ENCODE data around the gene STXBP3. TPM values are rescaled to one million over a fixed set of nuclear protein-coding genes. Genes with fewer than 3 reads are reported as not detected.

STXBP3 gene
- total and polyA plus RNA-seq, 5 donors = 25.5 to 32.4 (median 28.8) TPM

GRCh38 chr1:108808438-108808837, 62.0 kb downstream of the STXBP3 start:
- intact Hi-C loops (cut with DNase I) = no loop called here
- Histone ChIP-seq H3K4me1 (ENCODE audit: control insufficient read depth, insufficient read depth, low read length) (no peaks in the 10 kb centered on the region), H3K27ac (ENCODE audit: low read length) (no peak overlapping the region), H3K9me3 (ENCODE audit: control insufficient read depth, low read length) (no peaks in the 10 kb centered on the region), H3K27me3 (ENCODE audit: control insufficient read depth, insufficient read depth) (no peaks in the 10 kb centered on the region), H3K4me3 (ENCODE audit: low read length) (no peak overlapping the region)
- WGBS = 93% methylated on average over 4 of the region's 4 CpGs
- DNase-seq = no peak
- no peak for ATAC-seq

- no peak overlapping the region for H3K27ac ChIP-seq (ENCODE audit: low read length)
Measured at GRCh38 chr1:108811611-108812010, 65.1 kb downstream of the STXBP3 start.

GRCh38 chr1:108813326-108813725, 66.9 kb downstream of the STXBP3 start:
- H3K9me3 ChIP-seq (ENCODE audit: control insufficient read depth, low read length) = no peaks in the 10 kb centered on the region
- no peak overlapping the region for H3K27ac ChIP-seq (ENCODE audit: low read length)
- no peaks in the 10 kb centered on the region for H3K4me1 ChIP-seq (ENCODE audit: control insufficient read depth, insufficient read depth, low read length)
- no peak overlapping the region for H3K4me3 ChIP-seq (ENCODE audit: low read length)
- 89% methylated on average over 2 of the region's 2 CpGs for WGBS
- intact Hi-C loops (cut with DNase I) = no loop called here
- no peaks in the 10 kb centered on the region for H3K27me3 ChIP-seq (ENCODE audit: control insufficient read depth, insufficient read depth)
- no peak for DNase-seq
- ATAC-seq = no peak

More at GRCh38 chr1:108811611-108812010, 65.1 kb downstream of the STXBP3 start:
- whole genome bisulfite sequencing = 95% methylated on average over 3 of the region's 3 CpGs
- no peak overlapping the region for H3K4me3 ChIP-seq (ENCODE audit: low read length)
- ATAC-seq = no peak
- DNase-seq = no peak
- H3K27me3 ChIP-seq (ENCODE audit: control insufficient read depth, insufficient read depth) = no peaks in the 10 kb centered on the region
- no peaks in the 10 kb centered on the region for H3K9me3 ChIP-seq (ENCODE audit: control insufficient read depth, low read length)
- no peaks in the 10 kb centered on the region for H3K4me1 ChIP-seq (ENCODE audit: control insufficient read depth, insufficient read depth, low read length)
- intact Hi-C loops (cut with DNase I) = no loop called here

- Histone ChIP-seq H3K27me3 (ENCODE audit: control insufficient read depth, insufficient read depth) (no peaks in the 10 kb centered on the region), H3K4me3 (ENCODE audit: low read length) (no peak overlapping the region), H3K27ac (ENCODE audit: low read length) (no peak overlapping the region), H3K4me1 (ENCODE audit: control insufficient read depth, insufficient read depth, low read length) (no peaks in the 10 kb centered on the region), H3K9me3 (ENCODE audit: control insufficient read depth, low read length) (no peaks in the 10 kb centered on the region)
- DNase-seq (no peak), ATAC-seq (peak in 1 of 2 donors; percentile 54)
- WGBS = 57% methylated on average over 4 of the region's 4 CpGs
- intact Hi-C loops (cut with DNase I) = no loop called here
Measured at GRCh38 chr1:108814343-108815125, 68.1 kb downstream of the STXBP3 start.

- H3K4me3 ChIP-seq (ENCODE audit: low read length) = no peak overlapping the region
- intact Hi-C loops (cut with DNase I) = no loop called here
- H3K27ac ChIP-seq (ENCODE audit: low read length) = no peak overlapping the region
- no peaks in the 10 kb centered on the region for H3K4me1 ChIP-seq (ENCODE audit: control insufficient read depth, insufficient read depth, low read length)
- DNase-seq (no peak), ATAC-seq (no peak)
- no peaks in the 10 kb centered on the region for H3K27me3 ChIP-seq (ENCODE audit: control insufficient read depth, insufficient read depth)
- H3K9me3 ChIP-seq (ENCODE audit: control insufficient read depth, low read length) = no peaks in the 10 kb centered on the region
Measured at GRCh38 chr1:108815566-108815965, 69.1 kb downstream of the STXBP3 start.

- WGBS = 19% methylated on average over 12 of the region's 12 CpGs
- peak overlapping the region; percentile 95 for H3K27ac ChIP-seq (ENCODE audit: low read length)
- no peaks in the 10 kb centered on the region for H3K9me3 ChIP-seq (ENCODE audit: control insufficient read depth, low read length)
- intact Hi-C loops (cut with DNase I) = no loop called here
- peak overlapping the region; percentile 28 for H3K4me3 ChIP-seq (ENCODE audit: low read length)
- peak; percentile 75 to 86 (median 85) for DNase-seq
- no peaks in the 10 kb centered on the region for H3K4me1 ChIP-seq (ENCODE audit: control insufficient read depth, insufficient read depth, low read length)
- no peaks in the 10 kb centered on the region for H3K27me3 ChIP-seq (ENCODE audit: control insufficient read depth, insufficient read depth)
- ATAC-seq = peak; percentile 85 to 93
Measured at GRCh38 chr1:108816049-108816893, 69.8 kb downstream of the STXBP3 start.

GRCh38 chr1:108817016-108817415, 70.5 kb downstream of the STXBP3 start:
- H3K4me3 ChIP-seq (ENCODE audit: low read length) = no peak overlapping the region
- peak in 2 of 3 donors; percentile 24 to 51 for DNase-seq

GRCh38 chr1:108817811-108818210, 71.3 kb downstream of the STXBP3 start:
- Histone ChIP-seq H3K4me1 (ENCODE audit: control insufficient read depth, insufficient read depth, low read length) (no peaks in the 10 kb centered on the region), H3K4me3 (ENCODE audit: low read length) (no peak overlapping the region), H3K27me3 (ENCODE audit: control insufficient read depth, insufficient read depth) (no peaks in the 10 kb centered on the region), H3K9me3 (ENCODE audit: control insufficient read depth, low read length) (no peaks in the 10 kb centered on the region), H3K27ac (ENCODE audit: low read length) (no peak overlapping the region)
- ATAC-seq (no peak), DNase-seq (no peak)
- intact Hi-C loops (cut with DNase I) = no loop called here

More at GRCh38 chr1:108817016-108817415, 70.5 kb downstream of the STXBP3 start:
- H3K4me1 ChIP-seq (ENCODE audit: control insufficient read depth, insufficient read depth, low read length) = no peaks in the 10 kb centered on the region
- intact Hi-C loops (cut with DNase I) = no loop called here
- peak; percentile 37 to 55 for ATAC-seq
- peak overlapping the region; percentile 95 for H3K27ac ChIP-seq (ENCODE audit: low read length)
- H3K9me3 ChIP-seq (ENCODE audit: control insufficient read depth, low read length) = no peaks in the 10 kb centered on the region
- no peaks in the 10 kb centered on the region for H3K27me3 ChIP-seq (ENCODE audit: control insufficient read depth, insufficient read depth)
- WGBS = 60% methylated on average over 8 of the region's 8 CpGs

- DNase-seq (no peak), ATAC-seq (no peak)
- WGBS = 63% methylated on average over 5 of the region's 5 CpGs
- Histone ChIP-seq H3K4me3 (ENCODE audit: low read length) (no peak overlapping the region), H3K4me1 (ENCODE audit: control insufficient read depth, insufficient read depth, low read length) (no peaks in the 10 kb centered on the region), H3K9me3 (ENCODE audit: control insufficient read depth, low read length) (no peaks in the 10 kb centered on the region), H3K27ac (ENCODE audit: low read length) (no peak overlapping the region), H3K27me3 (ENCODE audit: control insufficient read depth, insufficient read depth) (no peaks in the 10 kb centered on the region)
- intact Hi-C loops (cut with DNase I) = no loop called here
Measured at GRCh38 chr1:108819878-108820277, 73.4 kb downstream of the STXBP3 start.

GRCh38 chr1:108823632-108824031, 77.2 kb downstream of the STXBP3 start:
- intact Hi-C loops (cut with DNase I) = no loop called here
- Histone ChIP-seq H3K4me3 (ENCODE audit: low read length) (no peak overlapping the region), H3K27me3 (ENCODE audit: control insufficient read depth, insufficient read depth) (no peaks in the 10 kb centered on the region), H3K4me1 (ENCODE audit: control insufficient read depth, insufficient read depth, low read length) (peaks cover 2% of the 10 kb centered on the region), H3K27ac (ENCODE audit: low read length) (no peak overlapping the region), H3K9me3 (ENCODE audit: control insufficient read depth, low read length) (no peaks in the 10 kb centered on the region)
- 70% methylated on average over 3 of the region's 3 CpGs for WGBS
- DNase-seq (no peak), ATAC-seq (no peak)

- Histone ChIP-seq H3K9me3 (ENCODE audit: control insufficient read depth, low read length) (no peaks in the 10 kb centered on the region), H3K27ac (ENCODE audit: low read length) (no peak overlapping the region), H3K27me3 (ENCODE audit: control insufficient read depth, insufficient read depth) (no peaks in the 10 kb centered on the region), H3K4me1 (ENCODE audit: control insufficient read depth, insufficient read depth, low read length) (peaks cover 2% of the 10 kb centered on the region), H3K4me3 (ENCODE audit: low read length) (no peak overlapping the region)
- no peak for DNase-seq
- intact Hi-C loops (cut with DNase I) = no loop called here
- ATAC-seq = no peak
- 94% methylated on average over 3 of the region's 3 CpGs for WGBS
Measured at GRCh38 chr1:108824051-108824450, 77.6 kb downstream of the STXBP3 start.

Measured in right cardiac atrium (tissue), 5 donors.